Stimulated activated naive CD8-positive, alpha-beta T cell treated with anti-CD3 and anti-CD28 coated beads, Interleukin-15, Interleukin-2, amounts not matched to agents 100 U/mL and 50 U/mL, for 24 hours (primary cell): ENCODE measurements around the gene PSMB10.
A peak's percentile ranks its signal among the peaks of the same experiment; 100 is the strongest.
"Not testable (repeated sequence)": the region's sequence is repeated elsewhere in the genome, so short reads cannot be mapped to it uniquely, and the experiment has no call there.

ENCODE experiments used
- ATAC-seq: fragments of 150-1000 bp; cut with Tn5 transposase; one replicate; pipeline ENCODE4 v1.10.0; 2021
- DNase-seq: peaks from one replicate; pipeline ENCODE4 v3.0.0; 2021

The PSMB10 gene

DNA sequence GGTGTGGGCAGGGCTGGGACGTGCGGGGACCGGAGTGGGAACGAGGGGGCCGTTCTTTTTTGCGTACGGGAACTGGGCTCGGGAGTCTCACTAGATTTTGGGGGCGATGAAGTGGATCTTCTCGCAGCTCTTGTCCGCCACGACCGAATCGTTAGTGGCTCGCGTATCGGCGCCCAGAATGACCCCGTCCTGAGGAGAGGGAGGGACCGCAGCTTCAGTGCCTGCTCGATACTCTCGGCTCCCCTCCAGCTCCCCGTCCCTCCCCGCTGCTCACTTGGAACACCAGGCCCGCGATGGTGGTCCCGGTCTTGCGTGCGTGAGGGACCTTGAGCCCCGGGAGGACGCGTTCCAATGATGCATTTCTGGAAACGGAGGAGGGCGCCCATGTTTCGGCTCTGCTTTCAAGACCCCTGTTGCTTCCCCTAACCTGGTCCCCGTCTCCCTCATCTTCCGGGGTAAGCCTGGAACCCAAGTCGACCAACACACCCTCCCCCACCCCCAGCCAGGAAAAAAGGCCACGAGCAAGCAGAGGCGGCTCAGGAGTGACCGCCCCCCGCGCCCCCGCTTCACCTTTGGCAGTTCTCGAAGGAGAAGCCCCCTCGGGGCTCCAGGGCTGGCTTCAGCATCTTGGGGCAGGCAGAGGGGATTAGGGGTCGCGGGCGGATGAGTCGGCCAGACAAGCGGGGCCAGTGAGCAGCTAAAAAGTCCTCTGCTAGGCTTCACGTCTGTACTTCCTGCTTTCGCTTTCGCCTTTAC, at the start of gene PSMB10:
Gene PSMB10, minus strand, starts transcription at position 727 of the 756 bp plus-strand sequence. Its CDS starts 101 bp downstream, at position 626.
- ATAC-seq (no peak), DNase-seq (no peak)

DNA sequence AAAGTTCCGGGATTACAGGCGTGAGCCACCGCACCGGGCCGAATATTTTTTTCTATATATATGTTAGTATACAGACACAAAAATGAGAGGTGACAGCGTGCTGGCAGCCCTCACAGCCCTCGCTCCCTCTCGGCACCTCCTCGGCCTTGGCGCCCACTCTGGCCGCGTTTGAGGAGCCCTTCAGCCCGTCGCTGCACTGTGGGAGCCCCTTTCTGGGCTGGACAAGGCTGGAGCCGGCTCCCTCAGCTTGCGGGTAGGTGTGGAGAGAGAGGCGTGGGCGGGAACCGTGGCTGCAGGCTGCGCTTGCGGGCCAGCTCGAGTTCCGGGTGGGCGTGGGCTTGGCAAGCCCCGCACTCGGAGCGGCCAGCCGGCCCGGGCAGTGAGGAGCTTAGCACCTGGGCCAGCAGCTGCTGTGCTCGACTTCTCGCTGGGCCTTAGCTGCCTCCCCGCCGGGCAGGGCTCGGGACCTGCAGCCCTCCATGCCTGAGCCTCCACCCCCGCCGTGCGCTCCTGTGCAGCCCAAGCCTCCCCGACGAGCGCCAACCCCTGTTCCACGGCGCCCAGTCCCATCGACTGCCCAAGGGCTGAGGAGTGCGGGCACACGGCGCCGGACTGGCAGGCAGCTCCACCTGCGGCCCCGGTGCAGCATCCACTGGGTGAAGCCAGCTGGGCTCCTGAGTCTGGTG, 45.5 kb upstream of the PSMB10 start:
- ATAC-seq = no peak
- no peak for DNase-seq

DNA sequence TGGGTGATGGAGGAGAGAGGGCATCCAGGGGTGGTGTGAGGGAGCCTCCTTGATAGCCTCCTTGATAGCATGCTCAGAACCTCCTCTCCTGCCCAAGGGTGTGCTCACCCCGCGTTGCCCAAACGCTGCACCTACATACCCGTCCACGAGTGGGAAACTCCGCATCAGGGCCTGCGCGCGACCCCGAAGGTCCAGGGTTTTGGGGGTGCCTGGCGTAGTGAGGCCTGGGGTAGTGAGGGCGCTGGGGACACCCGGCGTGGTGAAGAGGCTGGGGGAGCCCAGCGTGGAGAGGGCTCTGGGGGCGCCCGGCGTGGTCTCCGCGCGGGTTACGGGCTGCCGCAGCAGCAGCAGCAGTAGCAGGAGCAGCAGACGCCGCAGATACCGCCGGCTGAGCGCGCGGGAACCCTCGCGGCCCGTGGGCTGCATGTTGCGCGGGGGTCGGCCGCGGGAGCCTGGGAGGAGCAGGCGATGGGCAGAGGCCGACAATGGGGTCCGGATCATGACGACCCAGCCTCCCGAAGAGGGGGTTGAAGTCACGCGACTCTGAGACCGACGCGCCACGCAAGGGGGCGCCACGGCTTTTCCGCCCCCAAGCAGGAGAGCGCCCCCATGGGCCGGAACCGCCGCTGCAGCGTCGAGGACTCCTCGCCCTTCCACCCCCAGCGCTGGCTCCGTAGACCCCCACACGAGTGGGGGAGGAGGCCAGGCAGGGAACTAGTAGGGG, 43.5 kb upstream of the PSMB10 start, which contains the start of gene DPEP3:
Gene DPEP3, minus strand, starts transcription at position 545 of the 724 bp plus-strand sequence. Its CDS starts 119 bp downstream, at position 426.
- ATAC-seq (no peak), DNase-seq (peak; percentile 43)

DNA sequence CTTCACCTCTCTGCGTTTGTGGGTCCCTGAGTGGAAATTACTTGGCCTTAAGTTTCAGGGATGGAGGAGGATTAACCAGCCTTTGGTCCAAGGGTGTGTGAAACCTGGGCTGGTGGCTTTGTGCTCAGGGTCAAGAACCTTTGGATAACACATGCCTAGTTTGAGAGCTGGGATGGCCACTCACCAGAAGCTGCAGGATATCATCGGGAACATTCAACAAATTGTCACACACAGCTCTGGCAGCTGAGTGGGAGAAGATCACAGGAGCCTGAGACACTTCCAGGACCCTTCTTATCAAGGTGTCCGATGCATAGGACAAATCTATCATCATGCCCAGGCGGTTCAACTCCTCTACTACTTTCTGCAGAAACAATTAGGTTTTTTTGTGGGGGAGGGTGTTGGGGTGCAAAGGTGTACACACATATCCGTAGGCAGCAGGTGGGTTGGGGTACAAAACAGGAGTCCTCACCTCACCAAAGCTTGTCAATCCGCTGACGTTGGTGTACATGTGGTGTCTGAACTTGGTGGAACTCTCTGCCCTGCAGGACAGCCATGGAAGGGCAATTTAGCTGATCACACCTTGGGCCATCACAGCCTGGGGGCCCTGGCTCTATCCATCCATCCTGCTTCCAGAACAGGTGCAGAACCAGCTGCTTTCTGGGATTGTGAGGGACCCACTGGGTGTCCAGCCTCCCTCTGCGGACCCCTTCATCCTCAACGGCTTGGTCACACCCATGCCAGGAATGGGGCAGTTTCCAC, 41.0 kb upstream of the PSMB10 start:
- no peak for ATAC-seq
- DNase-seq = no peak

DNA sequence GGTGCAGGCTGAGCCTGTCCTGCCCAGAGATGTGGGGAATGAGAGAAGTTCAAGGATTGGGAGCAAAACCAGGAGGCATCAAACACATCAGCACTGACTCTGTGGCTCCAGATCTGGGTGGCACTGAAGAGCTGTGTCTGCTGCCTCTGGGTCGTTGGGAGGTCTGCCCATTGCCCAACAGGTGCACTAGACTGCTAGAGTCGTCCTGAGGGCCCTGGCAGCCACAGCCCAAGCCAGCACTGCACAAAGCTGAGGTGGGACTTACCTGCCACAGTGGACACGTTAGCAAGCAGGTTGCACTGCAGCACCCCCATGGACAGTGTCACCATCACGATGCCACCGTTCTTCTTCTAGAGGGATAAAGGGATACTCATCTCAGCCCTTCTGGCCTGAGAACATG, 40.4 kb upstream of the PSMB10 start:
- ATAC-seq (no peak), DNase-seq (no peak)

GRCh38 chr16:67976205-67976604, 39.6 kb upstream of the PSMB10 start:
- ATAC-seq (no peak), DNase-seq (no peak)

GRCh38 chr16:67975321-67976105, 38.9 kb upstream of the PSMB10 start:
- DNase-seq (no peak), ATAC-seq (no peak)

GRCh38 chr16:67972285-67972684, 35.6 kb upstream of the PSMB10 start:
- ATAC-seq, DNase-seq: not testable (repeated sequence)

- ATAC-seq (no peak), DNase-seq (no peak)
Observed at GRCh38 chr16:67971111-67971510, 34.5 kb upstream of the PSMB10 start.

- ATAC-seq (no peak), DNase-seq (no peak)
Observed at GRCh38 chr16:67969254-67970039, 32.8 kb upstream of the PSMB10 start.

DNA sequence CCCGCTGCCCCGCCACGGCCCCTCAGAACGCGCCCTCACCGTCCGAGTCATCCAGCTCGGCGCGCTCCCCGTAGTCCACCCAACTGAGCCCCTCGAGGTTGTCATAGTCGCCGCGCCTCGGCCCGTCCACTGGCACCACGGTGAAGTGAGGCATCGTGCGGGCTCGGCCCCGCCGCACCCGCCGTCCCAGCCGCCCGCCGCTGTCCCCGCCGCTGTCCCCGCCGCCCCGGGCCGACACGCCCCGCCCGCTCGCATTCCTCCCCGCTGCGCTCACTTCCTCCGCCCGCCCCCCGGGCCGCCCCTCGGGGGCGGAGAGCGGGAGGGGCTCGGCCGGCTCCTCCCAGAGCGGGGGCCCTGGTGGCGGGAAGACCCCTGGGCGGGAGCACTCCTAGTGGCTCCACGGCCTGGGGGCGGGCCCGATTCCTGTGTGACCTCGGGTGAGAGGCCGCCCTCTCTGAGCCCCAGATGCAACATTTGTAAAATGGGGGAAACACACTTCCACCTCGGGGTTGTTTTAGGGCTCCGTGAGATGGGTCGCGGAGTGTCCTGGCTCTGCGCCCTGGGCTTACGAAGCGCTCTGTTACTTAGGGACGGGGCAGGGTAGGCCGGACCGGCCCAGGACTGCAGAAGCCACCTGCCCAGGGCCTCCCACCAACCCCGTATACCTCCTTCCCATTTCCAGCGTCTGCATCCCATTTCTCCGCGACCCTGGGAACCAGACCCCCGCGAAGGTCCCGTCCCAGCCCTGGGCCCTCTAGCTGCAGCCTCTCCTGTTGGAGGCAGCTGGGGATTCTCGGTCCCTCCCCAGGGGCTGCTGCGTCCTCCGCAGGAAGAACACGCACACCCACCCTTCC, 32.0 kb upstream of the PSMB10 start, which contains the start of gene SLC12A4:
Gene SLC12A4, minus strand, starts transcription at position 238 of the 854 bp plus-strand sequence. Its CDS starts 84 bp downstream, at position 154.
- ATAC-seq (peak; percentile 95), DNase-seq (peak; percentile 96)

- DNase-seq (peak; percentile 56), ATAC-seq (peak; percentile 6)
Observed at GRCh38 chr16:67967958-67968399, 31.3 kb upstream of the PSMB10 start.

- ATAC-seq (peak; percentile 21), DNase-seq (peak; percentile 34)
Observed at GRCh38 chr16:67967183-67967957, 30.7 kb upstream of the PSMB10 start.

- ATAC-seq (no peak), DNase-seq (no peak)
Observed at GRCh38 chr16:67966549-67967182, 30.0 kb upstream of the PSMB10 start.

DNA sequence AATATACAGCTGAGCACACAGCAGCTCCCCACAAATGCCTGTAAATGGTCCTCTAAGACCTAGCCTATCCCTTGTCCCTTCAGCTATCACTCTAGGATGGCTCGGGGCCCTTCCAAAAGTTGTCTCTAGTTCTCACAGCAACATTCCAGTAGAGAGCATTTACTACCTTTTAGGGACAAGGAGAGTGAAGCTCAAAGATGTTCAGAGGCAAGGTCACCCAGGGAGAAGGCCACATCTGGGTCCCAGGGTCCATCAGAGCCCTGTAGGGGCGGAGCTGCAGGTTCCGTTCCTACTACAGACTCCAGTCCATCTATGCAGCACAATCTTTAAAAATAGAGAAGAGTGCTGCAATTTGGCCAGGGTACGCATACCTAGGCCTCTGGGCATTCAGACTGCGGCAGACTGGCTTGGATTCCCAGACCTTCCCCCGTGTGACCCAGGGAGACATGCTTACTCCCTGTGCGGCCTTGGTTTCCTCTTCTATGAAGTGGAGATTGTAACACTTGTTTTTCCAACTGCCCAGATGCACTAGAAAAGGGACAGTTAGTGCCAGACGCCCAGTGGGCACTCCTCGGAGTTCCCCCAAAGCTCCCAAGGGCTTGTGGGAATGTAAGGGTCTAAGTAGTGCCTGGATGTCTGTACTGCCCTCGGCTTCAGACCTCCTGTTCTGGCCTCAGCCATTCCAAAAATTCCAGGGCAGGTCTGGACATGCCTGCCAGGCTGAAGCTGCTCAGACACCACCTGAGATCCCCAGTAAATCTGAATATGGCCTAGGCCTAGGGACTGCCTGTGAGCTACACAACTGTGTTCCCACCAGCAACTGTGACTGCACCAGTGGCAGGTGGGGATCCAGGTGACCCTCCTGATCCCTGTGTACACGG, 29.3 kb upstream of the PSMB10 start:
- ATAC-seq (no peak), DNase-seq (no peak)

GRCh38 chr16:67964477-67965131, 28.0 kb upstream of the PSMB10 start:
- DNase-seq = no peak
- ATAC-seq = no peak
